ENCODE data around the gene KCNJ14. TPM values are rescaled to one million over a fixed set of nuclear protein-coding genes. Genes with fewer than 3 reads are reported as not detected.

KCNJ14 gene
- polyA plus RNA-seq (2013, experiment 1 of 2), result 0.45 TPM
- 0.19 TPM for polyA plus RNA-seq (2013, experiment 2 of 2)

- peaks cover 71% of the 10 kb centered on the region for H3K36me3 ChIP-seq (ENCODE audit: insufficient read depth, low read length)
- H3K9me3 ChIP-seq (ENCODE audit: insufficient read depth, low read depth, low read length), result no peaks in the 10 kb centered on the region
- H3K4me3 ChIP-seq (ENCODE audit: low read length), result no peak within 1 kb of the TSS
- WGBS, result 92% methylated on average over 16 of the region's 16 CpGs
- H3K27ac ChIP-seq (ENCODE audit: low read depth, low read length), result no peak within 1 kb of the TSS
- H3K9ac ChIP-seq (ENCODE audit: low read depth, low read length), result no peak within 1 kb of the TSS
- H3K27me3 ChIP-seq (ENCODE audit: insufficient read depth, low read length), result no peaks in the 10 kb centered on the region
- H3K4me1 ChIP-seq (ENCODE audit: insufficient read depth, low read length), result no peaks in the 10 kb centered on the region
Observed at GRCh38 chr19:48455171-48455907, at the start of gene KCNJ14. KCNJ14 (plus strand) TSS chr19:48455574; CDS start chr19:48461725, 6,151 bp downstream.

- H3K4me3 ChIP-seq (ENCODE audit: low read length), result no peak overlapping the region
- WGBS, result 87% methylated on average over 13 of the region's 13 CpGs
- H3K9ac ChIP-seq (ENCODE audit: low read depth, low read length), result no peak overlapping the region
- no peaks in the 10 kb centered on the region for H3K27me3 ChIP-seq (ENCODE audit: insufficient read depth, low read length)
- no peaks in the 10 kb centered on the region for H3K36me3 ChIP-seq (ENCODE audit: insufficient read depth, low read length)
- peaks cover 17% of the 10 kb centered on the region; the same call in 1 of the 2 replicates for H3K4me1 ChIP-seq (ENCODE audit: insufficient read depth, low read length)
- no peaks in the 10 kb centered on the region for H3K9me3 ChIP-seq (ENCODE audit: insufficient read depth, low read depth, low read length)
- no peak overlapping the region for H3K27ac ChIP-seq (ENCODE audit: low read depth, low read length)
Observed at GRCh38 chr19:48405850-48406249, 49.5 kb upstream of the KCNJ14 start.

- 49% methylated on average over 24 of the region's 24 CpGs for WGBS
- Histone ChIP-seq H3K9me3 (ENCODE audit: insufficient read depth, low read depth, low read length) (no peaks in the 10 kb centered on the region), H3K4me3 (ENCODE audit: low read length) (peak overlapping the region; percentile 56), H3K36me3 (ENCODE audit: insufficient read depth, low read length) (peaks cover 5% of the 10 kb centered on the region; the same call in 1 of the 2 replicates), H3K4me1 (ENCODE audit: insufficient read depth, low read length) (peaks cover 7% of the 10 kb centered on the region), H3K27ac (ENCODE audit: low read depth, low read length) (peak overlapping the region; percentile 72; the same call in 1 of the 2 replicates), H3K27me3 (ENCODE audit: insufficient read depth, low read length) (no peaks in the 10 kb centered on the region), H3K9ac (ENCODE audit: low read depth, low read length) (peak overlapping the region; percentile 48)
Observed at GRCh38 chr19:48413879-48414587, 41.3 kb upstream of the KCNJ14 start.

GRCh38 chr19:48415395-48415794 lies 40.0 kb upstream of the KCNJ14 start:
- Histone ChIP-seq H3K9ac (ENCODE audit: low read depth, low read length) (no peak overlapping the region), H3K27me3 (ENCODE audit: insufficient read depth, low read length) (no peaks in the 10 kb centered on the region), H3K36me3 (ENCODE audit: insufficient read depth, low read length) (peaks cover 5% of the 10 kb centered on the region; the same call in 1 of the 2 replicates), H3K9me3 (ENCODE audit: insufficient read depth, low read depth, low read length) (no peaks in the 10 kb centered on the region), H3K27ac (ENCODE audit: low read depth, low read length) (no peak overlapping the region), H3K4me3 (ENCODE audit: low read length) (no peak overlapping the region; the same call in 1 of the 2 replicates), H3K4me1 (ENCODE audit: insufficient read depth, low read length) (peaks cover 7% of the 10 kb centered on the region)
- whole genome bisulfite sequencing, result 53% methylated on average over 14 of the region's 14 CpGs

GRCh38 chr19:48415806-48416221 lies 39.6 kb upstream of the KCNJ14 start:
- Histone ChIP-seq H3K4me1 (ENCODE audit: insufficient read depth, low read length) (peaks cover 7% of the 10 kb centered on the region), H3K27me3 (ENCODE audit: insufficient read depth, low read length) (no peaks in the 10 kb centered on the region), H3K36me3 (ENCODE audit: insufficient read depth, low read length) (peaks cover 5% of the 10 kb centered on the region; the same call in 1 of the 2 replicates), H3K9me3 (ENCODE audit: insufficient read depth, low read depth, low read length) (no peaks in the 10 kb centered on the region), H3K27ac (ENCODE audit: low read depth, low read length) (no peak overlapping the region), H3K9ac (ENCODE audit: low read depth, low read length) (no peak overlapping the region), H3K4me3 (ENCODE audit: low read length) (no peak overlapping the region; the same call in 1 of the 2 replicates)
- 92% methylated on average over 30 of the region's 30 CpGs for WGBS

GRCh38 chr19:48417421-48417820 lies 38.0 kb upstream of the KCNJ14 start:
- peaks cover 7% of the 10 kb centered on the region for H3K4me1 ChIP-seq (ENCODE audit: insufficient read depth, low read length)

GRCh38 chr19:48418317-48419064 lies 36.9 kb upstream of the KCNJ14 start:
- no peak overlapping the region for H3K4me3 ChIP-seq (ENCODE audit: low read length)
- no peaks in the 10 kb centered on the region for H3K27me3 ChIP-seq (ENCODE audit: insufficient read depth, low read length)
- H3K36me3 ChIP-seq (ENCODE audit: insufficient read depth, low read length), result peaks cover 5% of the 10 kb centered on the region; the same call in 1 of the 2 replicates
- 86% methylated on average over 6 of the region's 6 CpGs for WGBS
- no peaks in the 10 kb centered on the region for H3K9me3 ChIP-seq (ENCODE audit: insufficient read depth, low read depth, low read length)
- no peak overlapping the region for H3K9ac ChIP-seq (ENCODE audit: low read depth, low read length)
- H3K4me1 ChIP-seq (ENCODE audit: insufficient read depth, low read length), result peaks cover 7% of the 10 kb centered on the region
- no peak overlapping the region for H3K27ac ChIP-seq (ENCODE audit: low read depth, low read length)

More at GRCh38 chr19:48417421-48417820, 38.0 kb upstream of the KCNJ14 start:
- H3K27me3 ChIP-seq (ENCODE audit: insufficient read depth, low read length), result no peaks in the 10 kb centered on the region
- WGBS, result 84% methylated on average over 7 of the region's 7 CpGs
- peaks cover 5% of the 10 kb centered on the region; the same call in 1 of the 2 replicates for H3K36me3 ChIP-seq (ENCODE audit: insufficient read depth, low read length)
- no peaks in the 10 kb centered on the region for H3K9me3 ChIP-seq (ENCODE audit: insufficient read depth, low read depth, low read length)
- H3K27ac ChIP-seq (ENCODE audit: low read depth, low read length), result no peak overlapping the region
- H3K9ac ChIP-seq (ENCODE audit: low read depth, low read length), result no peak overlapping the region
- no peak overlapping the region for H3K4me3 ChIP-seq (ENCODE audit: low read length)

- H3K36me3 ChIP-seq (ENCODE audit: insufficient read depth, low read length), result peaks cover 5% of the 10 kb centered on the region; the same call in 1 of the 2 replicates
- no peaks in the 10 kb centered on the region for H3K9me3 ChIP-seq (ENCODE audit: insufficient read depth, low read depth, low read length)
- H3K9ac ChIP-seq (ENCODE audit: low read depth, low read length), result no peak overlapping the region
- H3K4me3 ChIP-seq (ENCODE audit: low read length), result no peak overlapping the region
- H3K27ac ChIP-seq (ENCODE audit: low read depth, low read length), result no peak overlapping the region
- H3K4me1 ChIP-seq (ENCODE audit: insufficient read depth, low read length), result no peaks in the 10 kb centered on the region
- H3K27me3 ChIP-seq (ENCODE audit: insufficient read depth, low read length), result no peaks in the 10 kb centered on the region
- 66% methylated on average over 29 of the region's 31 CpGs for WGBS
Observed at GRCh38 chr19:48419158-48419920, 36.0 kb upstream of the KCNJ14 start.

GRCh38 chr19:48421548-48421947 lies 33.8 kb upstream of the KCNJ14 start:
- Histone ChIP-seq H3K9me3 (ENCODE audit: insufficient read depth, low read depth, low read length) (no peaks in the 10 kb centered on the region), H3K4me1 (ENCODE audit: insufficient read depth, low read length) (peaks cover 6% of the 10 kb centered on the region), H3K4me3 (ENCODE audit: low read length) (no peak overlapping the region), H3K27me3 (ENCODE audit: insufficient read depth, low read length) (no peaks in the 10 kb centered on the region), H3K27ac (ENCODE audit: low read depth, low read length) (no peak overlapping the region), H3K9ac (ENCODE audit: low read depth, low read length) (no peak overlapping the region), H3K36me3 (ENCODE audit: insufficient read depth, low read length) (peaks cover 2% of the 10 kb centered on the region; the same call in 1 of the 2 replicates)
- WGBS, result 88% methylated on average over 16 of the region's 16 CpGs

GRCh38 chr19:48424694-48425219 lies 30.6 kb upstream of the KCNJ14 start:
- H3K36me3 ChIP-seq (ENCODE audit: insufficient read depth, low read length), result no peaks in the 10 kb centered on the region; the same call in 1 of the 2 replicates

More at GRCh38 chr19:48424694-48425219, 30.6 kb upstream of the KCNJ14 start:
- 35% methylated on average over 8 of the region's 8 CpGs for WGBS
- no peaks in the 10 kb centered on the region for H3K9me3 ChIP-seq (ENCODE audit: insufficient read depth, low read depth, low read length)
- H3K27me3 ChIP-seq (ENCODE audit: insufficient read depth, low read length), result no peaks in the 10 kb centered on the region
- peak overlapping the region; percentile 59; the same call in 1 of the 2 replicates for H3K9ac ChIP-seq (ENCODE audit: low read depth, low read length)
- peak overlapping the region; percentile 74 for H3K27ac ChIP-seq (ENCODE audit: low read depth, low read length)
- H3K4me3 ChIP-seq (ENCODE audit: low read length), result peak overlapping the region; percentile 5; the same call in 1 of the 2 replicates
- peaks cover 6% of the 10 kb centered on the region for H3K4me1 ChIP-seq (ENCODE audit: insufficient read depth, low read length)

Measured in HUES64 (cell line).